Endothelial cell of umbilical vein (primary cell): ENCODE results near the gene LRCOL1. TPM values are rescaled to one million over a fixed set of nuclear protein-coding genes. Genes with fewer than 3 reads are reported as not detected.

ENCODE experiments used
- BruUV-seq: library from RNA; stranded (reverse); fragments of 400-500 nt; replicated peaks from 2 replicates; lab custom pipeline; 2021; lab: Mats Ljungman, UMichigan
- CTCF ChIA-PET: fragments of 300-600, 350-600 bp; sonication (Branson Sonifier 250); formaldehyde crosslinking; loops from one replicate; lab custom pipeline; 2021; ENCODE audit warnings: antibody characterized with exemption, inconsistent platforms; lab: Charles Lee
- POLR2A ChIA-PET: fragments of 300-600, 350-600 bp; sonication (Branson Sonifier 250); formaldehyde crosslinking; loops from one replicate; lab custom pipeline; 2021; ENCODE audit warnings: antibody characterized with exemption, inconsistent platforms; lab: Charles Lee
- DNase-seq: peaks from one replicate; pipeline ENCODE4 v3.0.0-alpha.2; 2011; ENCODE audit warnings: low read depth, low spot score
- FAIRE-seq: peaks from 2 replicates; lab custom pipeline; 2011; peaks lifted over from hg19 to GRCh38; lab: Jason Lieb, UNC
- H2AFZ ChIP-seq: 2 replicates; pipeline ENCODE4 v1.6.0; 2012; ENCODE audit warnings: low read depth, low read length, control low read depth, inconsistent platforms
- H3K27ac ChIP-seq: 2 replicates; pipeline ENCODE4 v1.5.1; 2011; ENCODE audit warnings: low read depth, mild to moderate bottlenecking, control low read depth, low read length, moderate library complexity; ENCODE audit not compliant: insufficient read depth
- H3K27me3 ChIP-seq, 2 experiments: 2 replicates each; pipeline versions ENCODE4 v1.6.0 to v1.6.1; 2011; ENCODE audit warnings: low read length in 2 of 2, mixed read lengths in 1 of 2; ENCODE audit not compliant: control insufficient read depth in 2 of 2, insufficient read depth in 2 of 2
- H3K36me3 ChIP-seq, 2 experiments: 2 replicates in 1 of 2; 3 replicates in 1 of 2; pipeline ENCODE4 v1.5.1; 2011; ENCODE audit warnings: low read length in 2 of 2, mild to moderate bottlenecking in 1 of 2, moderate library complexity in 1 of 2; ENCODE audit not compliant: control insufficient read depth in 2 of 2, insufficient read depth in 2 of 2; ENCODE audit errors: extremely low read depth in 1 of 2
- H3K4me1 ChIP-seq: 3 replicates; pipeline ENCODE4 v1.5.1; 2011; ENCODE audit warnings: mild to moderate bottlenecking, low read length; ENCODE audit not compliant: control insufficient read depth, insufficient read depth; ENCODE audit errors: extremely low read depth
- H3K4me2 ChIP-seq: 2 replicates; pipeline ENCODE4 v1.6.1; 2011; ENCODE audit warnings: low read length, control low read depth, mixed read lengths; ENCODE audit not compliant: insufficient read depth
- H3K4me3 ChIP-seq, 3 experiments: fragments of 200-600 bp in 1 of 3; sonication (generic), shearing (Covaris generic) in 1 of 3; replicated peaks in 1 of 3; 2 replicates each; pipeline ENCODE4 v1.5.1; 2011 to 2016; ENCODE audit warnings: control low read depth in 3 of 3, low read length in 3 of 3, mild to moderate bottlenecking in 2 of 3, inconsistent platforms in 1 of 3, low read depth in 1 of 3, moderate library complexity in 1 of 3; ENCODE audit not compliant: insufficient read depth in 1 of 3
- H3K79me2 ChIP-seq: 2 replicates; pipeline ENCODE4 v1.6.0; 2012; ENCODE audit warnings: low read length, inconsistent platforms; ENCODE audit not compliant: control insufficient read depth, insufficient read depth
- H3K9ac ChIP-seq: replicated peaks from 2 replicates; pipeline ENCODE3; 2011; ENCODE audit warnings: low read length, control low read depth; ENCODE audit not compliant: insufficient read depth; ENCODE audit errors: extremely low read depth
- H3K9me1 ChIP-seq: replicated peaks from 3 replicates; pipeline ENCODE4 v1.6.0; 2011; ENCODE audit warnings: mild to moderate bottlenecking, low read length; ENCODE audit not compliant: control insufficient read depth, insufficient read depth; ENCODE audit errors: extremely low read depth
- H3K9me3 ChIP-seq: replicated peaks from 2 replicates; pipeline ENCODE4 v1.5.1; 2012; ENCODE audit warnings: low read length, inconsistent platforms; ENCODE audit not compliant: control insufficient read depth, insufficient read depth
- H4K20me1 ChIP-seq: replicated peaks from 2 replicates; pipeline ENCODE3; 2011; ENCODE audit warnings: mild to moderate bottlenecking, low read length; ENCODE audit not compliant: control insufficient read depth, insufficient read depth; ENCODE audit errors: extremely low read depth
- FOS ChIP-seq: IDR thresholded peaks from 2 replicates; pipeline ENCODE4 v1.6.1; 2011; ENCODE audit warnings: mild to moderate bottlenecking, low read length, moderate library complexity, borderline replicate concordance; ENCODE audit not compliant: insufficient read depth
- GATA2 ChIP-seq: IDR thresholded peaks from 2 replicates; pipeline ENCODE4 v1.7.0; 2011; ENCODE audit warnings: low read depth, mild to moderate bottlenecking, moderate library complexity, mixed read lengths, low read length; ENCODE audit not compliant: insufficient read length, insufficient read depth
- JUN ChIP-seq: IDR thresholded peaks from 2 replicates; pipeline ENCODE4 v1.6.1; 2011; ENCODE audit warnings: borderline replicate concordance, low read depth; ENCODE audit not compliant: insufficient read length, insufficient read depth
- MYC ChIP-seq: IDR thresholded peaks from one replicate; pipeline ENCODE4 v1.6.1; 2011; ENCODE audit warnings: mild to moderate bottlenecking, low read depth, low read length
- POLR2A ChIP-seq: IDR thresholded peaks from 2 replicates; pipeline ENCODE4 v1.6.1; 2012; ENCODE audit warnings: low read depth, mild to moderate bottlenecking, control low read depth, low read length
- POLR2AphosphoS5 ChIP-seq: IDR thresholded peaks from 2 replicates; pipeline ENCODE4 v1.6.1; 2012; ENCODE audit warnings: low read depth, mild to moderate bottlenecking, control low read depth, low read length, moderate library complexity; ENCODE audit not compliant: insufficient read depth
- dilution Hi-C: fragments of 300-500 bp; cut with MboI; formaldehyde crosslinking; loops from one replicate; pipeline ENCODE4 v1.15.0; 2019; ENCODE audit warnings: low sequenced_read_pairs; ENCODE audit not compliant: extremely low pct_ligation_motif_present
- intact Hi-C: fragments of 100-400 bp; cut with micrococcal nuclease; formaldehyde crosslinking; loops from one replicate; pipeline ENCODE4 v1.10.0; 2022
- polyA plus RNA-seq, 4 experiments: library from polyadenylated mRNA; depleted of rRNA in 3 of 4; stranded (reverse) in 3 of 4; unstranded in 1 of 4; fragments of >200 nt; gene quantifications; 2 replicates each; pipeline versions ENCODE4 v1.2.1 to v1.2.3, GENCODE V29; 2011 to 2012; ENCODE audit warnings: missing spikeins in 1 of 4
- total RNA-seq: library from RNA; stranded (reverse); gene quantifications from 2 replicates; pipeline ENCODE4 v1.2.3, GENCODE V29; 2021
- TF ChIP-seq, protein P1 (sequence below): IDR thresholded peaks from 2 replicates; pipeline ENCODE4 v1.6.1; 2011; ENCODE audit not compliant: insufficient read depth, insufficient read length
- TF ChIP-seq, protein P2 (sequence below), 2 donors: IDR thresholded peaks; 1 replicate in 1 of 2; 2 replicates in 1 of 2; pipeline ENCODE4 v1.5.1; 2011; ENCODE audit warnings: low read length in 2 of 2, mild to moderate bottlenecking in 2 of 2, moderate library complexity in 2 of 2, control low read depth in 1 of 2, inconsistent platforms in 1 of 2, low read depth in 1 of 2; ENCODE audit not compliant: insufficient read depth in 1 of 2; ENCODE audit errors: extremely low read depth in 1 of 2

Gene LRCOL1
- total and polyA plus RNA-seq, 2 donors (not counting 3 experiments of a cell fraction or from before 2014, with no cell fraction given), result 1.2 to 1.5 TPM

DNA sequence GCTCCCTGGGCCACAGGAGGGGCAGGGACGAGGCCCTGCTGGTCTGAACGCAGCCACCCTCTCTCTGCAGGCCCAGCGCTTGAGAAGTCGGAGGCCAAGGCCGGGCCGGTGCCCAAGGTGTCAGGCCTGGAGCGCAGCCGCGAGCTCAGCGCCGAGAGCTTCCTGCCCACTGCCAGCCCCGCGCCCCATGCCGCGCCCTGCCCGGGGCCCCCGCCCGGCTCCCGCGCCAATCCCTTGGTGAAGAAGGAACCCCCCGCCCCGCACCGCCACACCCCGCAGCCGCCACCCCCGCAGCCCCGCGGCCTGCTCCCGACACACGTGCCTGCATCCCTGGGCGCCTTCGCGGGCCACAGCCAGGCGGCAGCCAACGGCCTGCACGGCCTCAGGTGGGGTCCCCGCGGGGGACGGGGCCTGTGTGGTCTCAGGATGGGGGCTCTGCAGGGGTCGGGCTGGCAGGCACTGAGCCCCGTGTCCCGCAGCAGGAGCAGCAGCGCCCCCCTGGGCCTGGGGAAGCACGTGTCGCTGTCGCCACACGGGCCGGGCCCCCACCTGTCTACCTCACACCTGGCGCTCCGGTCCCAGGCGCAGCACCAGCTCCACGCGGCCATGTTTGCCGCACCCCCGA is 40.4 kb downstream of the LRCOL1 start:
- dilution Hi-C loops, result no loop called here
- peaks cover 19% of the 10 kb centered on the region for H3K79me2 ChIP-seq
- H3K4me3 ChIP-seq, result no peak overlapping the region
- H2AFZ ChIP-seq, result no peak overlapping the region
- ChIA-PET CTCF (interaction anchor here (0.8 to 1.2 kb wide), 2 partner anchors 9 to 416 kb away, joined by 3 to 8 read pairs; no protein-coding TSS in a partner anchor), POLR2A (no interaction called here)
- no peaks in the 10 kb centered on the region for H3K9me3 ChIP-seq
- H3K27ac ChIP-seq, result no peak overlapping the region
- BruUV-seq, result no TSS peak
- no peak overlapping the region for H3K4me2 ChIP-seq
- intact Hi-C loops, result no loop called here
- FAIRE-seq (no peak), DNase-seq (no peak)
- H3K4me1 ChIP-seq, result no peaks in the 10 kb centered on the region
- no peak overlapping the region for H3K9ac ChIP-seq
- H3K36me3 ChIP-seq, result peaks cover 1 to 18% of the 10 kb centered on the region in 2 experiments
- H3K9me1 ChIP-seq, result no peaks in the 10 kb centered on the region
- TF ChIP-seq, protein P1, sequence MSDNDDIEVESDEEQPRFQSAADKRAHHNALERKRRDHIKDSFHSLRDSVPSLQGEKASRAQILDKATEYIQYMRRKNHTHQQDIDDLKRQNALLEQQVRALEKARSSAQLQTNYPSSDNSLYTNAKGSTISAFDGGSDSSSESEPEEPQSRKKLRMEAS, result no peak
- TF ChIP-seq, protein P2, sequence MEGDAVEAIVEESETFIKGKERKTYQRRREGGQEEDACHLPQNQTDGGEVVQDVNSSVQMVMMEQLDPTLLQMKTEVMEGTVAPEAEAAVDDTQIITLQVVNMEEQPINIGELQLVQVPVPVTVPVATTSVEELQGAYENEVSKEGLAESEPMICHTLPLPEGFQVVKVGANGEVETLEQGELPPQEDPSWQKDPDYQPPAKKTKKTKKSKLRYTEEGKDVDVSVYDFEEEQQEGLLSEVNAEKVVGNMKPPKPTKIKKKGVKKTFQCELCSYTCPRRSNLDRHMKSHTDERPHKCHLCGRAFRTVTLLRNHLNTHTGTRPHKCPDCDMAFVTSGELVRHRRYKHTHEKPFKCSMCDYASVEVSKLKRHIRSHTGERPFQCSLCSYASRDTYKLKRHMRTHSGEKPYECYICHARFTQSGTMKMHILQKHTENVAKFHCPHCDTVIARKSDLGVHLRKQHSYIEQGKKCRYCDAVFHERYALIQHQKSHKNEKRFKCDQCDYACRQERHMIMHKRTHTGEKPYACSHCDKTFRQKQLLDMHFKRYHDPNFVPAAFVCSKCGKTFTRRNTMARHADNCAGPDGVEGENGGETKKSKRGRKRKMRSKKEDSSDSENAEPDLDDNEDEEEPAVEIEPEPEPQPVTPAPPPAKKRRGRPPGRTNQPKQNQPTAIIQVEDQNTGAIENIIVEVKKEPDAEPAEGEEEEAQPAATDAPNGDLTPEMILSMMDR (IDR thresholded peaks at IDR 0.05; ENCODE audit: extremely low read depth in 1 of 2, insufficient read depth in 1 of 2, low read depth in 1 of 2, low read length in 2 of 2), result no peak
- TF ChIP-seq FOS (no peak), JUN (no peak), GATA2 (no peak), MYC (no peak), POLR2A (no peak), POLR2AphosphoS5 (no peak)
- no peaks in the 10 kb centered on the region for H3K27me3 ChIP-seq
- peaks cover 2% of the 10 kb centered on the region for H4K20me1 ChIP-seq
